RWPE1 (cell line): ENCODE results near the gene SLC24A5.

ENCODE experiments used
- CTCF ChIA-PET: fragments of 350-600 bp; sonication (Branson Sonifier 250); formaldehyde crosslinking; extraction: SDS; loops from one replicate; lab custom pipeline; 2021; lab: Yijun Ruan, JAX
- POLR2A ChIA-PET: fragments of 400-600 bp; formaldehyde crosslinking; extraction: SDS; loops from one replicate; lab custom pipeline; 2020; ENCODE audit warnings: antibody characterized with exemption; ENCODE audit not compliant: low non-redundant PET; lab: Yijun Ruan, JAX
- DNase-seq: peaks from one replicate; pipeline ENCODE4 v3.0.0; 2012; ENCODE audit warnings: low spot score
- H3K27ac ChIP-seq: fragments of 450-650 bp; 2 replicates; pipeline ENCODE4 v1.5.1; 2017
- TF ChIP-seq, protein P1 (sequence below): fragments of 450-650 bp; conservative IDR thresholded peaks from 2 replicates; pipeline ENCODE4 v1.5.1; 2017; ENCODE audit warnings: low read depth, mild to moderate bottlenecking

The SLC24A5 gene

DNA sequence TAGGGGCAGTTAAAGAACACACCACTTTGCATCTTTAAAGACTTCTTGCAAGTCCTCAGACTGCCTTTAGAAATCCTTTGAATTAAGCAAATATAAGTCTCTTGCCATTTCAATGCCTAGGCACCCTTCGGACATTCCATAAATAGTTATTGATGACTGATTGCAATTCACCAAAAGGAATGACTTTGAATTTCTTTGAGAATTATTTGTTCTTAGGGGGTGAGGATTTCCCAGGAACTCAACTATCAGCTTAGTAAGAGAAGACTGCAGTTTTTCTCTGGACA, 57.8 kb downstream of the SLC24A5 start:
- TF ChIP-seq, protein P1, sequence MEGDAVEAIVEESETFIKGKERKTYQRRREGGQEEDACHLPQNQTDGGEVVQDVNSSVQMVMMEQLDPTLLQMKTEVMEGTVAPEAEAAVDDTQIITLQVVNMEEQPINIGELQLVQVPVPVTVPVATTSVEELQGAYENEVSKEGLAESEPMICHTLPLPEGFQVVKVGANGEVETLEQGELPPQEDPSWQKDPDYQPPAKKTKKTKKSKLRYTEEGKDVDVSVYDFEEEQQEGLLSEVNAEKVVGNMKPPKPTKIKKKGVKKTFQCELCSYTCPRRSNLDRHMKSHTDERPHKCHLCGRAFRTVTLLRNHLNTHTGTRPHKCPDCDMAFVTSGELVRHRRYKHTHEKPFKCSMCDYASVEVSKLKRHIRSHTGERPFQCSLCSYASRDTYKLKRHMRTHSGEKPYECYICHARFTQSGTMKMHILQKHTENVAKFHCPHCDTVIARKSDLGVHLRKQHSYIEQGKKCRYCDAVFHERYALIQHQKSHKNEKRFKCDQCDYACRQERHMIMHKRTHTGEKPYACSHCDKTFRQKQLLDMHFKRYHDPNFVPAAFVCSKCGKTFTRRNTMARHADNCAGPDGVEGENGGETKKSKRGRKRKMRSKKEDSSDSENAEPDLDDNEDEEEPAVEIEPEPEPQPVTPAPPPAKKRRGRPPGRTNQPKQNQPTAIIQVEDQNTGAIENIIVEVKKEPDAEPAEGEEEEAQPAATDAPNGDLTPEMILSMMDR: no peak
- no peak overlapping the region for H3K27ac ChIP-seq
- ChIA-PET POLR2A (no interaction called here), CTCF (interaction anchor here (0.5 kb wide), 1 partner anchor 963 kb away, joined by 3 read pairs; no protein-coding TSS in a partner anchor)
- DNase-seq: no peak

DNA sequence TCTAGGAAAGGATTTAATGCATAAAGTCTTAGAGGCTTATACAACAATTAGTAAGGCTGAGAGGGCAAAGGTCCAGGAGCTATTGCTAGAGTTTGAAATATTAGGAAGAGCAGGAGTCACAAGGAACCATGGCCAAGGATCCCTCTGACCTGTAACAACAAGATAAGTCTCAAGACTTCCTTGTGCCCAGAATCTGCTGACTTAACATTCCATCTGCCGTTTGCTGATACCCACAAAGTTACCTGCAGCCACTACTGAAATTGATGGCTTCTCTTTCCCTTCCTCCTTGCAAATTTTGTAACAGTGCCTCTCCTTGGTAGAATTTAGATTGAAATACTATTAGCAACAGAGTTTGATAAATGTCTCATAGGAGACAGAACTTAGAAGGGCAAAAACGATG, 62.0 kb downstream of the SLC24A5 start:
- TF ChIP-seq, protein P1: no peak
- ChIA-PET POLR2A (no interaction called here), CTCF (no interaction called here)
- no peak for DNase-seq
- no peak overlapping the region for H3K27ac ChIP-seq

DNA sequence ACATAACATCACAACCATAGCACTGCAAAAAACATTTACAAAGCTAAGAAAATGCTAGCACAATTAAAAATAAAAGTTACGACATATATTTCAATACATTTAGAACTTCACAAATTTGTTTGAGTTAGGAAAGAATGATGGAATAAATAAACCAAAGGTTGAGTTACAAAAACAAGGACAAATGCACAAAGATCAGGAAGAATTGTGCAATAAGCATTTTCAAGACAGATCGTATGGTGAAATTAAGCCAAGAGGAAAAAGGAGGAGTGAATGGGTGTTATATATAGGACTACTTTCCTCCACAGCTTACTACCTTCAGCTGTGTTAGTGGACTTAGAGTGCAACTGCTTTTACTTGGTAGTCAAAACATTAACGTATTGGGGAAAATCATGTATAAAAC, 64.7 kb downstream of the SLC24A5 start:
- no peak for DNase-seq
- ChIA-PET CTCF (interaction anchor here (0.6 to 0.7 kb wide), 2 partner anchors 36 to 173 kb away, joined by 3 read pairs; no protein-coding TSS in a partner anchor), POLR2A (no interaction called here)
- H3K27ac ChIP-seq: no peak overlapping the region
- TF ChIP-seq, protein P1: no peak

DNA sequence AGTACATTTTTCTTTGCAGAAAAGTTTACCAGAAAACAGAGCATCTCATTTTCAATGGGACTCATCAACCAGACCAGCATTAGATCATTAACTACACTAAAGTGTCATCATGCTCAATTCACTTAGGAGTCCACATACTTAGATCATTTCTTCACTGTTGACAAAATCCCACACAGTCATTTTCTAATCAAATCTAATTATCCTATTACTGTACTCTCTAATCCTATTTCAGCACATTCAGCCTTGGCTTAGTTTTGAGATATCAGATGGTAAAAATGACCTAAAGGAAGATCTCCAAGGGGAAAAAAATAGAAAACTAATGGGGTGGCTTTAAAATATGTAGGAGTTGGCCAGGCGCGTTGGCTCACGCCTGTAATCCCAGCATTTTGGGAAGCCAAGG, 65.5 kb downstream of the SLC24A5 start:
- TF ChIP-seq, protein P1: no peak
- H3K27ac ChIP-seq: no peak overlapping the region
- DNase-seq: no peak
- ChIA-PET CTCF (interaction anchor here (0.7 kb wide), 1 partner anchor 37 kb away, joined by 3 read pairs; no protein-coding TSS in a partner anchor), POLR2A (no interaction called here)

DNA sequence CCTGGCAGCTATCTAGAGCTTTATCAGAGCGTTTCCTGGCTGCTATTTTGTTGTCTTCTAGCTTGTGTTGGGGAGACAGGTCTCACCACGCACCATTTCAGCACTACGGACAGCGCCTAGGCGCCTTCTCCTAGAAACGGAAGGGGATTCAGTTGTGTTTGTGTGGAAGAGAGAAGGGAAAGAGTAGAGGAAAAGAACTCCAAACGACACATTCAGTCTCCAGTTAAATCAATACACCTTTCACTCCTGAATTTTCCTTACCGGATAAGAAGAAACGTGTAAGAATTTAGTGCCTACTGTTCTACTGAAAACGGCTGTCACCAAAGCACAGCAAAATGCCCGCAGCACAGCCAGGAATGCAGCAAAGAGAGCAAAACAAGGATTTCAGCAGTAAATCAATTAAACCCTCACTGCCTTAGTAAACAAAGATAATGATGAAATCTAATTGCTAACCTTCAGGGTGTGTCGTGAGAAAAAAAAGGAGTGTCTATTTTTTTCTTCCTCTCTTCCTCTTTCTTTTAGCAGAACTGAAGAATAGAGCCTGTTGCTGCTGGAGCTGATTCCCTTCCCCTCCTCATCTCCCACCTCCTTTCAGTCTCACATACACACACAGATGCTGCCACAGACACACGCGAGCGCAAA, 70.3 kb downstream of the SLC24A5 start:
- H3K27ac ChIP-seq: no peak overlapping the region
- CTCF ChIA-PET: interaction anchor here (0.7 kb wide), 1 partner anchor 94 kb away, joined by 3 read pairs; no protein-coding TSS in a partner anchor
- TF ChIP-seq, protein P1: no peak
- POLR2A ChIA-PET: no interaction called here
- peak; percentile 40 for DNase-seq

DNA sequence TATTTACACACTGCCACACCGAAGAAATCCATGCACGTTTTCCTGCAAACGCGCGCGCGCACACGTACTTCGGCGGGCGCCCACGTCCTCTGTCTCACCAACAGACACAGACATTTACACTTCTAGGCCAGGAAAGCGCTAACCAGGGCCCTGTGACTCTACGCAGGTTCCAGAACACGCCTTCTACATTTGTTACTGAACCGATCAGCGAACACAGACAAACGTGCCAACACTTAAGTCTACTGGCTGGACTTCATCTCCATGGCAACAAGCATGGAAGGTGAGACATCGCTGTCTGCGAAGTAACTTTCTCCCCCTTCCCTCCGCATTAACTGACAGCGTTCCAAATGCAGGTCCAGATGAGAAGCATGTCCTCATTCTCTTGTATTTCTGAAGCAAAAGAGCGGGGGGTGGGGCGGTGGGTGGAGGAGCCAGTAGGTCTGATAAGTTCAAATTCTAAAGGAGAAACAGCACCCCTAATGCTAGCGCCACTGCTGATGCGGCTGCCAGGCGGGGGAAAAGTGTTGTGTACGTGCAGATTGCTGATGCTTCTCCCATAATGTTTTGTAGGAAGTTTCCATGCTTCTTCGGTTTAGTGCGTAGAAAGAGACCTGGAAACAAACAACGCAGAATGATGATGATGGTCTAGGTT, 70.9 kb downstream of the SLC24A5 start, which contains the start of gene CTXN2:
Gene CTXN2 (plus strand): TSS at position 92 of the 652 bp plus-strand sequence. CDS start 9,636 bp downstream, outside the sequence.
- ChIA-PET CTCF (no interaction called here), POLR2A (no interaction called here)
- TF ChIP-seq, protein P1: no peak

More for the DNA sequence above, 70.9 kb downstream of the SLC24A5 start, which contains the start of gene CTXN2:
- no peak within 1 kb of the TSS for H3K27ac ChIP-seq
- no peak for DNase-seq
